MCF 10A (cell line): ENCODE results near the gene TP53BP2. TPM values are rescaled to one million over a fixed set of nuclear protein-coding genes. Genes with fewer than 3 reads are reported as not detected.

Experiments
- BruUV-seq: library from RNA; stranded (reverse); fragments of 400-500 nt; replicated peaks from 2 replicates; lab custom pipeline; 2021; lab: Mats Ljungman, UMichigan
- CTCF ChIA-PET: fragments of 300-600 bp; sonication (Branson Sonifier 250); formaldehyde crosslinking; extraction: SDS; loops from one replicate; lab custom pipeline; 2021; ENCODE audit warnings: antibody characterized with exemption, inconsistent platforms; lab: Yijun Ruan, JAX
- POLR2A ChIA-PET: fragments of 300-600, 350-650 bp; sonication (Branson Sonifier 250); formaldehyde crosslinking; extraction: SDS; loops from one replicate; lab custom pipeline; 2020; ENCODE audit warnings: antibody characterized with exemption, inconsistent platforms; lab: Yijun Ruan, JAX
- DNase-seq: peaks from one replicate; pipeline ENCODE4 v3.0.0-alpha.2; 2018; ENCODE audit not compliant: unreplicated experiment
- H3K27ac Mint-ChIP-seq: one replicate; pipeline ENCODE4 v1.8.0; 2022; ENCODE audit warnings: mild to moderate bottlenecking, low read depth, mixed read lengths; ENCODE audit not compliant: unreplicated experiment
- H3K27me3 Mint-ChIP-seq: one replicate; pipeline ENCODE4 v1.8.0; 2022; ENCODE audit warnings: mixed read lengths; ENCODE audit not compliant: insufficient read depth, unreplicated experiment
- H3K36me3 Mint-ChIP-seq: one replicate; pipeline ENCODE4 v1.8.0; 2022; ENCODE audit warnings: mild to moderate bottlenecking, moderate library complexity, mixed read lengths; ENCODE audit not compliant: insufficient read depth, unreplicated experiment
- H3K4me1 Mint-ChIP-seq: one replicate; pipeline ENCODE4 v1.8.0; 2022; ENCODE audit warnings: mixed read lengths; ENCODE audit not compliant: insufficient read depth, unreplicated experiment
- H3K4me3 Mint-ChIP-seq: one replicate; pipeline ENCODE4 v1.8.0; 2022; ENCODE audit warnings: mild to moderate bottlenecking, moderate library complexity, mixed read lengths; ENCODE audit not compliant: unreplicated experiment
- H3K9me3 Mint-ChIP-seq: one replicate; pipeline ENCODE4 v1.8.0; 2022; ENCODE audit warnings: mixed read lengths; ENCODE audit not compliant: unreplicated experiment
- intact Hi-C: fragments of 100-400 bp; cut with micrococcal nuclease; formaldehyde crosslinking; loops from 2 replicates; pipeline ENCODE4 v1.14.1; 2022
- total RNA-seq: library from RNA; stranded (reverse); gene quantifications from 2 replicates; pipeline ENCODE4 v1.2.3, GENCODE V29; 2022
- TF ChIP-seq, protein P1 (sequence below): fragments of 200-600 bp; IDR thresholded peaks from one replicate; pipeline ENCODE4 v1.8.0; 2022; ENCODE audit warnings: antibody characterized with exemption, mild to moderate bottlenecking; ENCODE audit not compliant: unreplicated experiment

TP53BP2 gene
- total RNA-seq, 1 experiment from 2014 or later = 64.0 TPM

DNA sequence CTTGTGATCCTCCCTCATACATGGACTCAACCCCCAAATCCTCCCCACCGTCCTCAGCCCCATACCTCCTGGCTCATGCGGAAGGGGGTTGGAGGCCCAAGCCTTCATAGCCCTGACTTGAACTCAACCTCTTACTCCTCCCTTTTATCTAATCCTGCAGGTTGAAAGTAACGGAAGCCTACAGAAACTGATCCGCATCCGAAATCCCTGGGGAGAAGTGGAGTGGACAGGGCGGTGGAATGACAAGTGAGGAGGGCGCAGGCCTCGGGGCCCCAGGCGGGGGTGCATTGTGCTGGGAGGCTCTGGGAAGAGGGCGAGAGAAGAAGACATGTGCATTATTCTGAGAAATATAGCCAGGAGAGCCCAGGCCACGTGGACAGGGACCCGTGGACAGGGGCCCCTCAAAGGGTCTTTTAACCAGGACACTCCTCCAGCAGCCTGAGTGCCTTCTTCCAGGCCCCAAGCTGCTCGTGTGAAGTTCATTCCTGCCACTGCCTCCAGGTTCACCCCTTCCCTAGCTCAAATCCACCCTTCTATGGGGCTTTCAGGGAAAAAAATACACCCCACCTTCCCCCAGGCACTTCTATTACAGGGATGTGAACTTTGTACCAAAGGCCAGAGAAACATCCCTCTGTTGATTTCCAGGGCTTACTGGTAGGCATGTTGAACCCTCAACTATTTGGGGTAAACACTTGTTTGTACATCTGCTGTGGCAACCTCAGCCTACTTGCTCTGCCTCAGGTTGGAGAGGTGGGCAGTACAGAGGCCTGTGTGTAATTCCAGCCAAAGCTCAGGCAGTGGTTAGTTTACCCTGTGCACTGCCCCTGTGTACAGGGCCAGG, 94.8 kb downstream of the TP53BP2 start:
- Mint-ChIP-seq H3K36me3 (peaks cover 93% of the 10 kb centered on the region), H3K4me1 (peaks cover 12% of the 10 kb centered on the region), H3K4me3 (no peak overlapping the region), H3K27me3 (no peaks in the 10 kb centered on the region), H3K9me3 (no peaks in the 10 kb centered on the region), H3K27ac (peak overlapping the region; percentile 53)
- ChIA-PET CTCF (interaction anchor here (0.6 to 7.4 kb wide), 16 partner anchors 11 to 775 kb away, joined by 3 to 70 read pairs (median 10); partner anchors contain the start of gene CAPN2), POLR2A (interaction anchor here (0.7 to 2.4 kb wide), 7 partner anchors 11 to 49 kb away, joined by 3 to 35 read pairs (median 6); partner anchors contain the start of gene CAPN2)
- no TSS peak for BruUV-seq
- TF ChIP-seq, protein P1, sequence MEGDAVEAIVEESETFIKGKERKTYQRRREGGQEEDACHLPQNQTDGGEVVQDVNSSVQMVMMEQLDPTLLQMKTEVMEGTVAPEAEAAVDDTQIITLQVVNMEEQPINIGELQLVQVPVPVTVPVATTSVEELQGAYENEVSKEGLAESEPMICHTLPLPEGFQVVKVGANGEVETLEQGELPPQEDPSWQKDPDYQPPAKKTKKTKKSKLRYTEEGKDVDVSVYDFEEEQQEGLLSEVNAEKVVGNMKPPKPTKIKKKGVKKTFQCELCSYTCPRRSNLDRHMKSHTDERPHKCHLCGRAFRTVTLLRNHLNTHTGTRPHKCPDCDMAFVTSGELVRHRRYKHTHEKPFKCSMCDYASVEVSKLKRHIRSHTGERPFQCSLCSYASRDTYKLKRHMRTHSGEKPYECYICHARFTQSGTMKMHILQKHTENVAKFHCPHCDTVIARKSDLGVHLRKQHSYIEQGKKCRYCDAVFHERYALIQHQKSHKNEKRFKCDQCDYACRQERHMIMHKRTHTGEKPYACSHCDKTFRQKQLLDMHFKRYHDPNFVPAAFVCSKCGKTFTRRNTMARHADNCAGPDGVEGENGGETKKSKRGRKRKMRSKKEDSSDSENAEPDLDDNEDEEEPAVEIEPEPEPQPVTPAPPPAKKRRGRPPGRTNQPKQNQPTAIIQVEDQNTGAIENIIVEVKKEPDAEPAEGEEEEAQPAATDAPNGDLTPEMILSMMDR = no peak
- no peak for DNase-seq
- intact Hi-C loops = no loop called here

- Mint-ChIP-seq H3K27me3 (no peaks in the 10 kb centered on the region), H3K36me3 (peaks cover 98% of the 10 kb centered on the region), H3K4me1 (peaks cover 12% of the 10 kb centered on the region), H3K27ac (peak overlapping the region; percentile 32), H3K4me3 (no peak overlapping the region), H3K9me3 (no peaks in the 10 kb centered on the region)
- intact Hi-C loops = loop anchor here (1.0 kb wide), 2 partner anchors 34 to 51 kb away; no protein-coding TSS in a partner anchor
- CTCF ChIA-PET = interaction anchor here (0.5 to 7.4 kb wide), 41 partner anchors 9 to 853 kb away, joined by 3 to 70 read pairs (median 5); partner anchors contain the start of gene CAPN2
- POLR2A ChIA-PET = interaction anchor here (0.9 to 2.4 kb wide), 10 partner anchors 9 to 47 kb away, joined by 3 to 35 read pairs (median 7); partner anchors contain the start of gene CAPN2
- TF ChIP-seq, protein P1 = peak; percentile 99
- peak; percentile 54 for DNase-seq
- no TSS peak for BruUV-seq
Observed at GRCh38 chr1:223748773-223749733, 96.7 kb downstream of the TP53BP2 start.

DNA sequence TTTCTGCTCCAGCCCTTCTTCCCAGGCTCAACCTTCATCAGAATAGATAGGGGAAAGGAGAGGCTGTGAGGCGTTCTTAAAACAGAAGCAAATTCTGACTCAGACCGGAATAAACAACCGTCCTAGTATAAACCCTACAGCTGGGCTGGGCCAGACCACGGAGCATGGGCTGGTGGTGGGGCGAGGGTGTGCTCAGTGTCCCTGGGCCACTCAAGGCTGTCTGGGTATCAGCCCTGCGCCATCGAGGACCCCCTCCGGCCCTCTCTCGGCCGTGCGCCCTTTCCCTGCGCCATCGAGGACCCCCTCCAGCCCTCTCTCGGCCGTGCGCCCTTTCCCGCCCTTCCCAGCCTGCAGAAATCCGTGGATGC, 97.4 kb downstream of the TP53BP2 start:
- H3K4me1 Mint-ChIP-seq = peaks cover 12% of the 10 kb centered on the region
- H3K27ac Mint-ChIP-seq = peak overlapping the region; percentile 4
- intact Hi-C loops = no loop called here
- ChIA-PET POLR2A (interaction anchor here (0.6 to 1.7 kb wide), 6 partner anchors 10 to 50 kb away, joined by 3 to 8 read pairs (median 3); no protein-coding TSS in a partner anchor), CTCF (interaction anchor here (1.0 to 7.4 kb wide), 13 partner anchors 9 to 52 kb away, joined by 3 to 70 read pairs (median 32); partner anchors contain the start of gene CAPN2)
- TF ChIP-seq, protein P1 = no peak
- H3K36me3 Mint-ChIP-seq = peaks cover 98% of the 10 kb centered on the region
- no peaks in the 10 kb centered on the region for H3K9me3 Mint-ChIP-seq
- H3K27me3 Mint-ChIP-seq = no peaks in the 10 kb centered on the region
- H3K4me3 Mint-ChIP-seq = no peak overlapping the region
- no peak for DNase-seq
- no TSS peak for BruUV-seq
